SK-N-MC (cell line): ENCODE results near the gene TMEM222.

Experiments used
- DNase-seq: peaks from one replicate; pipeline ENCODE4 v3.0.0-alpha.2; 2011; ENCODE audit warnings: low read depth, low spot score
- H3K27ac ChIP-seq: fragments of 200-600 bp; sonication (generic); 2 replicates; pipeline ENCODE4 v1.5.1; 2016; ENCODE audit warnings: mixed run types
- H3K36me3 ChIP-seq: fragments of 200-600 bp; sonication (generic); 2 replicates; pipeline ENCODE4 v1.6.1; 2017; ENCODE audit warnings: antibody characterized with exemption, low read length, mixed read lengths; ENCODE audit not compliant: insufficient read depth
- H3K4me3 ChIP-seq: fragments of 200-600 bp; sonication (generic); 2 replicates; pipeline ENCODE4 v1.5.1; 2016
- H3K9ac ChIP-seq: fragments of 200-600 bp; sonication (generic); 2 replicates; pipeline ENCODE4 v1.8.0; 2017; ENCODE audit warnings: mixed run types, mixed read lengths; ENCODE audit not compliant: insufficient read length
- H3K9me3 ChIP-seq: fragments of 200-600 bp; sonication (generic); 2 replicates; pipeline ENCODE4 v1.6.1; 2017; ENCODE audit warnings: low read depth, mild to moderate bottlenecking, antibody characterized with exemption, low read length, moderate library complexity, mixed read lengths
- EZH2 ChIP-seq: fragments of 200-600 bp; sonication (generic); IDR thresholded peaks from one replicate; pipeline ENCODE4 v1.6.1; 2017; ENCODE audit warnings: antibody characterized with exemption
- FOXP2 ChIP-seq: optimal IDR thresholded peaks from 2 replicates; pipeline ENCODE3; 2011; ENCODE audit warnings: mild to moderate bottlenecking, moderate library complexity; ENCODE audit not compliant: insufficient read depth; ENCODE audit errors: extremely low read length, control extremely low read depth
- POLR2AphosphoS5 ChIP-seq: IDR thresholded peaks from 2 replicates; pipeline ENCODE4 v1.6.1; 2012; ENCODE audit warnings: mild to moderate bottlenecking, low read depth, low read length, borderline replicate concordance

The TMEM222 gene

DNA sequence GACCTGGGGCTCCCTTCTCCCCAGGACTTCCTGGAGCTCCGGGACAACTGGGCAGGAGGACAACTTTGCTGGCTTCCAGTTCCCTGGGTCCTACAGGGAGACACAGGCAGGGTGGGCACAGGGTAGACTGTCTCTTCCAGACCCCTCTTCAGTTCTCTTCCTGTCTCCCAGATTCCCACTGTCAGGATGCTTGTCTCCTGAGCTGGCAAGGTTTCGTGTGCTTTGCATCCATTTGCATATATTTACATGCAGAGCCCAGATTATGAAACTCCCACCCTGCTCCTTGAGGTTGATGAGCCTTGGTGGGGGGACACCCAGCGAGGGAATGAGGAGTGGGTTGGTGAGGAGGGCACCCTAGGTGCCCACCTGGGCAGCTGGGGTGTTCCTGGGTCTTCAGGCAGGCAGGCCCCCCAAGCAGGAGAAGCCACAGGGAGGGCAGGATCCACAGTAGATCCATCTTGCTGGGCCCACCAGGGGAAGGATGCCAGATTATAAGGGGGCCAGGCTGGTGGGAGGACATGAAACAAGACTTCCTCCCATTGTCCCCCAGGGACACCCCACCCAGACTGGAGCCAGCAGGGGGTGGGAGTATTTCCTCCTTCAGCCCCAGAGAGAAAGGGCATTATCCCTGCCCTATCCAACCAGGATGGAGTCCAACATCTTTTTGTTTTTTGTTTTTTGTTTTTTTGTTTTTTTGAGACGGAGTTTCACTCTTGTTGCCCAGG lies 52.6 kb downstream of the TMEM222 start, which contains the start of gene FCN3:
Gene FCN3, minus strand, starts transcription at position 463 of the 725 bp plus-strand sequence. Its CDS starts 6 bp downstream, at position 457.
- no peak for TF ChIP-seq EZH2
- no peak for TF ChIP-seq FOXP2
- no peak for TF ChIP-seq POLR2AphosphoS5
- no peak for DNase-seq
- Histone ChIP-seq H3K9me3 (no peaks in the 10 kb centered on the region), H3K36me3 (no peaks in the 10 kb centered on the region), H3K27ac (no peak within 1 kb of the TSS), H3K4me3 (no peak within 1 kb of the TSS), H3K9ac (no peak within 1 kb of the TSS)

DNA sequence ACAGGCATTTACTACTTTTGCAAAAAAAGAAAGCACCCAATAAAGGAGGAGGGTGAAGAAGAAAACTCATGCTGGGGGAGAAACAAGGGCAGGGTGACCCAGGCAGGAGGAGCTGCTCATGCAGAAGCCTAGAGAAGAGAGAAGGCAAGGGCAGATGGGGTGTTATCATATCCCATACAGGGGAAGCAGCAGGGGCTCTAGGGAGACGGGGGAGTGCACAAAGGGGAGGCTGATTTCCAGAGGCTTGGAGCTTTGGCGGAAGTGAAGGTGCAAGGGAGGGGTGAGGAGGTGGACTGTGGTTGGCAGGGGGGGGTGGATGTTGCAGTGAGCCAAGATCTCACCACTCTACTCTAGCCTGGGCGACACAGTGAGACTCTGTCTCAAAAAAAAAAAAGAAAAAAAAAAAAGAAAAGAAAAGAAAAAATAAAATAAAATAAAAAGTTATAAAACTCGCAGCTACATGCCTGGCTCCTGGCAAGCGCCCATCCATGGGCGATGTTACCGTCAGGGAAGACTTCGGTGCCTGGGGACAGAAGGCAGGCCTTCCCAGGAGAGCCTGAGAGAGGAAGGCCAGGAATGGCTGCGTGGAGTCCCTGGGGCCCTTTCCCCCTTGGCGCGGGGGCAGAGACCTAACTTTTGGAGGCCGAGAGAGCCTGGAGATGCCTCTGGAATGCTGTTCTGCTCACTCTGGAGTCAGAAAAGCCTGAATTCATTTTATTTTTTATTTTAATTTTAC lies 56.0 kb downstream of the TMEM222 start:
- Histone ChIP-seq H3K9ac (no peak overlapping the region), H3K27ac (no peak overlapping the region), H3K36me3 (no peaks in the 10 kb centered on the region), H3K4me3 (no peak overlapping the region), H3K9me3 (no peaks in the 10 kb centered on the region)
- no peak for DNase-seq
- no peak for TF ChIP-seq POLR2AphosphoS5
- TF ChIP-seq EZH2: no peak
- no peak for TF ChIP-seq FOXP2

DNA sequence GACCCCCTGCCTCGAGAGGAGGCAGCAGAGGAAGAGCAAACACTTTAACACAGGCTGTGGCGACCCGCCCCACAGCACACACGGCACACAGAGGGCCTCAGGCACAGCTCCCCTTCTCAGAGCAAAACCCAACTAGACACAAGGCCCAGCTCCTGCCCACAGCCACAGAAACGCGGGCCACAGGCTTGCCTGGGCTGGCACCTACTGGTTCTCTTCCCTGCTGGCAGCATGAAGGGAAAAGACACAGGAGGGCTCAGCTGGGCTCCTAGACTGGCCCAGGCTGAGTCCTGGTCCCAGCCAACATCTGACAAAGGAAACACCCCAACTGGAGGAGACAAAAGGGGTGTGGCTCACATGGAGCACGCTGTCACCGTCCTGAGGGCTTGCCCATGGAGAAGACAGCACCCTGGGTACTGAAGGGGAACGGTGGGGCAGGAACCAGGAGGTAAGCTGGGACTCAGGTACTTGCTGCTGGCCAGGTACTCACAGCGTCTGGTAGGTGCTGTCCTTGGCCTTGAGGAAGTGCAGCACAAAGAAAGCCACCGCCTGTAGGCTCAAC lies 57.7 kb downstream of the TMEM222 start:
- H3K27ac ChIP-seq: no peak overlapping the region
- H3K36me3 ChIP-seq: no peaks in the 10 kb centered on the region
- no peak for DNase-seq
- no peak overlapping the region for H3K4me3 ChIP-seq
- H3K9me3 ChIP-seq: no peaks in the 10 kb centered on the region
- no peak for TF ChIP-seq POLR2AphosphoS5
- no peak for TF ChIP-seq EZH2
- no peak for TF ChIP-seq FOXP2
- H3K9ac ChIP-seq: no peak overlapping the region

DNA sequence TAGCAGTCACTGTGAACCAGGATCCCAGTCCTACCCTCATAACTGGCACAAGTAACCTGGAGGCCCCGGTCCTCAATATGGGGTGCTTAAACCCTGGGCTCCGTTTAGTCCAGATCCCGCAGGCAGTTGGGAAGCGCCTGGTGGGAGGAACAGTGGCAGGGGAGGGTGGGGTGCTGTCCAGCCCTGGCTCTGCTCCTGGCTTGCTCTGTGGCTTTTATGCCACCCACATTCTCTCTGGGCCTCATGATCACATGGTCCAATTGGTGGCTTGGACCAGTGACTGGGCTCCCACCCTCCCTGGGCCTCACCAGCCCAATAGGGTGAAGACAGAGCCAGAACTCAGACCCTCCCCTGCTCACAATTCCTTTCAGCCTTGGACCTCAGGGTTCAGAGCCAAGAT lies 58.3 kb downstream of the TMEM222 start:
- Histone ChIP-seq H3K27ac (no peak overlapping the region), H3K4me3 (no peak overlapping the region), H3K9ac (no peak overlapping the region), H3K9me3 (no peaks in the 10 kb centered on the region), H3K36me3 (no peaks in the 10 kb centered on the region)
- TF ChIP-seq FOXP2 (no peak), EZH2 (no peak), POLR2AphosphoS5 (no peak)
- DNase-seq: no peak

DNA sequence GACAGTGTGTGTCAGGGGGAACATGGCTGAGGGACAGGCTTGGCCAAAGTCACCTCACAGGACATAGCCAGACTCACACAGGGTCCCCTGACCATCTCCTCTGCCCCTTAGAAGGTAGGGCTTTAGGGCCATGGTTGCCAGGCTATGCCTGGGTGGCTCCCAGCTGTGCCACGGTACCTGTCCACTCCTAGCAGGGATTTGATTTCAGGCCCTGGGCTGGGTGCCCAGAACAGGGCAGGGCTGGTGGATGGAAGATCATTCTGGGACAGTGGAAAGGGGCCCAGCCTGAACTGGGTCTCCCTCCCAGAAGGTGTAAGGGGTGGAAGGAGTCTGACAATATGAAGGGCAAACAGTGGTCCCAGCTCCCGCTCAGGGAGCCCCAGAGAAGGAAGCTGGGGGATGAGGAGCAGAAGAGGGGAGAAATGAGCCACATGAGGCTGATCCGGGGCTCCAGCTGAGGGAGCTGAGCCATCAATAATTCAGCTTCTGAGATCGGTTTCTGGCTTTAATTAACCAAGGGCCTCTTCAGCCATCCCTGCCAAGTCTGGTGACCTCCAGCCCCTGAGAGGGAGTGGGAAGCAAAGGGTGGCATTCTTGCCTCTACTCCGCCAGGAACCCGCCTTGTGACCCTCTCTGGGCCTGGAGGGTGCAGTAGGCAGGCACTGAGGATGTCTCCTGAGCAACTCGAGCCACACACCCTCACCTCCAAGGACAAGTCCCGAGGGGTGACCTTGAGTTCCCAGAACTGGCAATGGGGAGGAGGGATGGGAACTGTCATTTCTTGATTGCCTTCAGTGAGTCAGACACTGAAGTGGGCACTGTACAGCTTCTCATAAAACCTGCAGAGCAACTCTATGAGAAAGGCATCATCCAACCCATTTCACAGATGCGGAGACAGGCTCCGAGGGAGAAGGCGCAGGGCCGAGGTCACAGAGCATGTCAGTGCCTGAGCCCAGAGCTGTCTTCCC lies 59.1 kb downstream of the TMEM222 start:
- TF ChIP-seq POLR2AphosphoS5: no peak
- TF ChIP-seq EZH2: no peak
- no peak for TF ChIP-seq FOXP2
- no peak for DNase-seq
- Histone ChIP-seq H3K27ac (no peak overlapping the region), H3K4me3 (no peak overlapping the region), H3K36me3 (no peaks in the 10 kb centered on the region), H3K9me3 (no peaks in the 10 kb centered on the region), H3K9ac (no peak overlapping the region)

DNA sequence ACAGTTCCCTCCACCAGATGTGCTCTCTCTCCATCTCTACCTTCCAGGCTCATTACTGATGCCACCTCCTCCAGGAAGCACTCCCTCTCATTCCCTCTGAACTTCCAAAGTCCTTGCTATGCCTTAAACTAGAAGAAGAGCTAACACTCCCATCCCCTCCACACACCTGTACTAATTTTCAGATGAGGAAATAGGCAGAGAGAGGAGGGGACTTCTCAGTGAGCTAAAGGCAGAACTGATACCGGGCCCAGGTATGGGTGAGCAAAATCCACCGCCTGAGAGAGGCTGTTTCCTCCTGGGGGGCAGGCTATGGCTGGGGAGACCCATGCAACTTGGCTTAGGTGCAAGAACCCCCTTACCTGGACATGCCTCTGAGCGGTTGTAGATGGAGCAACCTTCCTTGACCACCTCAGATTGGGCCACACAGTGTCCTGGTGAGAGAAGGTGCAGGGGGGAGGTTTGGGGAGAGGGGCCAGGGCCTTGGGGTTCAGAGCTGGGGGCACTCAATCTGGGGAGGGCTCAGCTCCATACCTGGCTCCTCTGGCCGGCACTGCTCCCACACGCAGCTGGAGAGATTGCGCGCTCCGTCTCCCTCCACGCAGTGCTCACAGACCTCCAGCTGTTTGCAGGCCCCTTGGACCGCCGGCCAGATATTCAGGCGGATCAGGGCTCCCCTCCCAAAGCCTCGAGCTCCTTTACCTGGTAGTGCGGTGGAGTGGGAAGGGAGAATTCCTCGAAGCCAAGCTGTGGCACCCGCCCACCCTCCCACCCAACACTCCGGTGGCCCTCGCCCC lies 60.2 kb downstream of the TMEM222 start:
- DNase-seq: no peak
- no peaks in the 10 kb centered on the region for H3K36me3 ChIP-seq
- no peak overlapping the region for H3K27ac ChIP-seq
- TF ChIP-seq EZH2 (no peak), FOXP2 (no peak), POLR2AphosphoS5 (no peak)
- no peak overlapping the region for H3K9ac ChIP-seq
- no peaks in the 10 kb centered on the region for H3K9me3 ChIP-seq
- H3K4me3 ChIP-seq: no peak overlapping the region

DNA sequence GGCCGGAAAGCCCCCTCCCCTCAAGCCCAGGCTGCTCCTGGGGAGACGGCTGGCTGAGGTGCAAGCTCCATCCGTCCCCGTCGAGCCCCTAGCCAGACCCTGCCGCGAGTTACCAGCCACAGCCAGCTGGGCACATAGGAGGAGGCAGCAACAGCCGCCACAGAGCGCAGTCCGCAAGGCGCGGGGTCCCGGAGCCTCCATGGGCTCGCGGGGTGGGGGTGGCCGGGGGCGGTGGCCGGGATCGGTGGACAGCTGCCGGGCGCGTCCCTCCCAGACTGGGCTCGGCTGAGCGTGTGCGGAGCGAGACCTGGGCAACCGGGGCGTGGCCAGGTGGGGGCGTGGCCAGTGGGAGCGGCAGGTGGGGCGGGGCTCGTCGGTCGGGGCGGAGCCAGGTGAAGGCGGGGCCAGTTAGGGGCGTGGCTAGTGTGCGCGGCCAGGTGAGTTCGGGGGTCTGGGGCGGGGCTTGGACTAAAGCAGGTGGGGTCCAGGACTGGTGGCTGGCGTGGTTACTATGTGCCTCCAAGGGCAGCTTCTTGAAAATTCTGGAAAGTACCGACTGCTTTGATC lies 61.2 kb downstream of the TMEM222 start, which contains the start of gene CD164L2:
Gene CD164L2, minus strand, starts transcription at position 295 of the 567 bp plus-strand sequence. Its CDS starts 94 bp downstream, at position 201.
- Histone ChIP-seq H3K36me3 (no peaks in the 10 kb centered on the region), H3K27ac (no peak within 1 kb of the TSS), H3K9me3 (no peaks in the 10 kb centered on the region), H3K9ac (no peak within 1 kb of the TSS), H3K4me3 (no peak within 1 kb of the TSS)
- TF ChIP-seq EZH2: no peak
- TF ChIP-seq FOXP2: no peak
- TF ChIP-seq POLR2AphosphoS5: no peak
- DNase-seq: no peak
